DMS 273 (cell line): Measurements from ENCODE around the gene RBM47.

ENCODE experiments used
- DNase-seq: peaks from one replicate; lab custom pipeline; 2025; ENCODE audit not compliant: unreplicated experiment; lab: John Stamatoyannopoulos, UW

Gene RBM47

GRCh38 chr4:40379248-40379647, 250.4 kb downstream of the RBM47 start:
- DNase-seq: peak; percentile 7

GRCh38 chr4:40378619-40379018, 251.0 kb downstream of the RBM47 start:
- no peak for DNase-seq

- DNase-seq: no peak
Measured at GRCh38 chr4:40377512-40378365, 251.9 kb downstream of the RBM47 start.

- no peak for DNase-seq
Measured at GRCh38 chr4:40375620-40376019, 254.0 kb downstream of the RBM47 start.

- DNase-seq: no peak
Measured at GRCh38 chr4:40375095-40375494, 254.6 kb downstream of the RBM47 start.

GRCh38 chr4:40373636-40374035, 256.0 kb downstream of the RBM47 start:
- no peak for DNase-seq
